Lung (tissue), 12 donors: ENCODE measurements around the gene MAP3K2. TPM values are rescaled to one million over a fixed set of nuclear protein-coding genes. Genes with fewer than 3 reads are reported as not detected.
A peak's percentile ranks its signal among the peaks of the same experiment; 100 is the strongest.

Experiments used
- ATAC-seq: fragments of 200-7000 bp; cut with Tn5 transposase; one replicate; pipeline ENCODE4 v1.9.1; 2020; ENCODE audit warnings: moderate number of reproducible peaks; ENCODE audit not compliant: insufficient read depth, low FRiP score
- DNase-seq, 3 donors: peaks; one replicate each; pipeline ENCODE4 v3.0.0-alpha.2; 2013 to 2017
- H3K27ac ChIP-seq, 2 donors: one replicate each; pipeline ENCODE4 v1.5.1; 2013; ENCODE audit warnings: mild to moderate bottlenecking in 2 of 2, moderate library complexity in 2 of 2, control low read depth in 1 of 2, inconsistent platforms in 1 of 2, low read depth in 1 of 2, low read length in 1 of 2
- H3K27me3 ChIP-seq, 3 donors: one replicate each; pipeline ENCODE4 v1.5.1; 2013; ENCODE audit warnings: low read length in 2 of 3; ENCODE audit not compliant: control insufficient read depth in 3 of 3, insufficient read depth in 3 of 3
- H3K36me3 ChIP-seq, 4 donors: one replicate each; pipeline ENCODE4 v1.5.1; 2013; ENCODE audit warnings: low read length in 4 of 4, mild to moderate bottlenecking in 1 of 4, moderate library complexity in 1 of 4; ENCODE audit not compliant: control insufficient read depth in 4 of 4, insufficient read depth in 4 of 4
- H3K4me1 ChIP-seq, 5 donors: one replicate each; pipeline ENCODE4 v1.5.1; 2013; ENCODE audit warnings: low read length in 5 of 5, mild to moderate bottlenecking in 2 of 5, moderate library complexity in 1 of 5; ENCODE audit not compliant: control insufficient read depth in 5 of 5, insufficient read depth in 5 of 5
- H3K4me3 ChIP-seq: one replicate; pipeline ENCODE4 v1.5.1; 2013; ENCODE audit warnings: mild to moderate bottlenecking, control low read depth, moderate library complexity
- H3K9ac ChIP-seq, 2 donors: one replicate each; pipeline ENCODE4 v1.5.1; 2013; ENCODE audit warnings: low read length in 2 of 2, control low read depth in 1 of 2; ENCODE audit not compliant: insufficient read depth in 1 of 2
- H3K9me3 ChIP-seq, 4 donors: one replicate each; pipeline ENCODE4 v1.5.1; 2013; ENCODE audit warnings: low read length in 3 of 4, mild to moderate bottlenecking in 1 of 4, moderate library complexity in 1 of 4; ENCODE audit not compliant: control insufficient read depth in 4 of 4, insufficient read depth in 3 of 4
- WGBS, 2 donors: extraction: QIAGEN DNeasy Blood & Tissue Kit; methylation state at CpG; one replicate each; pipeline ENCODE4 v1.1.7; 2013; 5-methylcytosine and 5-hydroxymethylcytosine counted together
- polyA plus RNA-seq, 2 donors: library from polyadenylated mRNA; stranded (reverse); fragments of 200-250 nt; gene quantifications; one replicate each; pipeline ENCODE4 v1.2.1, GENCODE V29; 2013
- total RNA-seq, 2 donors: library from RNA; depleted of rRNA in 1 of 2; stranded (reverse); fragments of >200 nt in 1 of 2; gene quantifications; one replicate each; pipeline ENCODE4 v1.2.1, GENCODE V29; 2014 to 2021
- TF ChIP-seq, protein P1 (sequence below): IDR thresholded peaks from 2 replicates; pipeline ENCODE4 v1.5.1; 2012; ENCODE audit warnings: mild to moderate bottlenecking; ENCODE audit errors: control extremely low read depth, extremely low read depth
- donor health status: control.
- donor health status: control.
- donor health status: Bipolar disorder and iron deficiency.
- donor health status: healthy.
- donor health status: DM: yes; HTN: yes; CAD: no.

Gene MAP3K2
- total and polyA plus RNA-seq, 4 donors = 8.1 to 81.0 (median 30.8) TPM

- WGBS, 2 donors = 94 to 98% methylated on average over 3 of the region's 3 CpGs
- Histone ChIP-seq H3K4me3 (no peak overlapping the region), H3K9me3 (no peaks in the 10 kb centered on the region), H3K9ac (no peak overlapping the region), H3K36me3 (peaks cover 40 to 56% (median 45%) of the 10 kb centered on the region in 4 donors), H3K27me3 (no peaks in the 10 kb centered on the region), H3K27ac (no peak overlapping the region), H3K4me1 (no peaks in the 10 kb centered on the region)
- DNase-seq (no peak), ATAC-seq (no peak)
- TF ChIP-seq, protein P1, sequence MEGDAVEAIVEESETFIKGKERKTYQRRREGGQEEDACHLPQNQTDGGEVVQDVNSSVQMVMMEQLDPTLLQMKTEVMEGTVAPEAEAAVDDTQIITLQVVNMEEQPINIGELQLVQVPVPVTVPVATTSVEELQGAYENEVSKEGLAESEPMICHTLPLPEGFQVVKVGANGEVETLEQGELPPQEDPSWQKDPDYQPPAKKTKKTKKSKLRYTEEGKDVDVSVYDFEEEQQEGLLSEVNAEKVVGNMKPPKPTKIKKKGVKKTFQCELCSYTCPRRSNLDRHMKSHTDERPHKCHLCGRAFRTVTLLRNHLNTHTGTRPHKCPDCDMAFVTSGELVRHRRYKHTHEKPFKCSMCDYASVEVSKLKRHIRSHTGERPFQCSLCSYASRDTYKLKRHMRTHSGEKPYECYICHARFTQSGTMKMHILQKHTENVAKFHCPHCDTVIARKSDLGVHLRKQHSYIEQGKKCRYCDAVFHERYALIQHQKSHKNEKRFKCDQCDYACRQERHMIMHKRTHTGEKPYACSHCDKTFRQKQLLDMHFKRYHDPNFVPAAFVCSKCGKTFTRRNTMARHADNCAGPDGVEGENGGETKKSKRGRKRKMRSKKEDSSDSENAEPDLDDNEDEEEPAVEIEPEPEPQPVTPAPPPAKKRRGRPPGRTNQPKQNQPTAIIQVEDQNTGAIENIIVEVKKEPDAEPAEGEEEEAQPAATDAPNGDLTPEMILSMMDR = no peak
Observed at GRCh38 chr2:127275356-127275755, 112.4 kb downstream of the MAP3K2 start.

DNA sequence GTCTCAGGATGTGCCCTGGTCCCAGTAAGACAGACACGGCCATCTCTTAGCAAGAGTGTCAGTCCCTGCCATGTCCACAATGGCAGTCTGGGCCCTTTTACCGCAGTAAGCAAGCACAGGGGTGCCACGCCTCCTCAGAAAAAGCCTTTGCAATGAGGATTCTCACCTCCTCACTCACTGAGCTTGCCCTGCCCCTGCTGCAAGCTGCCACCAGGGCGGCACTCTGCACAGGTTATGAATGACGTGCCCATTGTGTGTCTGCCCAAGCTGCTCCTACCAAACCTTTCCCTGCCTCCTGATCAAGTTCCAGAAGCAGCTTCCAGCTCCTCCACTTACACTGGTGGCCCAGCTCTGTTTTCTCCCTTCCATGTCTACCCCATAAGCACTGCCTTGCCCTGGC, 117.1 kb downstream of the MAP3K2 start:
- Histone ChIP-seq H3K27ac (no peak overlapping the region), H3K4me1 (no peaks in the 10 kb centered on the region), H3K4me3 (no peak overlapping the region), H3K36me3 (peaks cover 43 to 50% (median 46%) of the 10 kb centered on the region in 4 donors), H3K9ac (no peak overlapping the region), H3K27me3 (no peaks in the 10 kb centered on the region), H3K9me3 (no peaks in the 10 kb centered on the region)
- DNase-seq (no peak), ATAC-seq (no peak)
- 98% methylated on average over 5 of the region's 5 CpGs for WGBS, 2 donors
- TF ChIP-seq, protein P1 = no peak

GRCh38 chr2:127261804-127262406, 125.9 kb downstream of the MAP3K2 start:
- no peak overlapping the region for H3K9ac ChIP-seq
- H3K4me1 ChIP-seq = peaks cover 0 to 3% (median 0%) of the 10 kb centered on the region in 5 donors
- H3K27ac ChIP-seq = no peak overlapping the region
- no peak overlapping the region for H3K4me3 ChIP-seq
- H3K9me3 ChIP-seq = peaks cover 0 to 3% (median 0%) of the 10 kb centered on the region in 4 donors
- no peaks in the 10 kb centered on the region for H3K27me3 ChIP-seq
- TF ChIP-seq, protein P1 = no peak
- WGBS, 2 donors = 90 to 95% methylated on average over 8 of the region's 8 CpGs
- ATAC-seq = no peak
- H3K36me3 ChIP-seq = peaks cover 29 to 46% (median 37%) of the 10 kb centered on the region in 4 donors
- peak; percentile 30 to 92 (median 88) for DNase-seq

DNA sequence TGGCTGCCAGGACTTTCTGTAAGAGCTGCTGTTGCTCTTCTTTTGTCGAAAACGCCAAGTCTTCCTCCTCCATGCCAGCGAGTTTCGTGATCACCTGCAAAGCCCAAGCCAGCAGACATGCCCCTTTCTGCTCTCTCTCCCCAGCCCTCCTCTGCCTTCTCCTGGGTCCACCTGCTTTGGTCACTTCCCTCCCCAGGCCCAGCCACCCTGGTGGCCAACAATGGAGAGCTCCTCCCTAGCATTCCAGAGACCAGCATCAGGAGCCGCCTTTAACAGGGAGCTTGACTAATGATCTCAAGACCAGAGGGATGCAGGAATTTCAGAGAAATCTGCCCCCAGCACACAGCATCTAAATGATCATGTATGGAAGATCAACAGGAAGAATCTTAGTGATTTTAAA, 128.4 kb downstream of the MAP3K2 start:
- WGBS, 2 donors = 97 to 99% methylated on average over 5 of the region's 5 CpGs
- Histone ChIP-seq H3K27ac (no peak overlapping the region), H3K27me3 (no peaks in the 10 kb centered on the region), H3K9ac (no peak overlapping the region), H3K4me1 (peaks cover 0 to 3% (median 0%) of the 10 kb centered on the region in 5 donors), H3K36me3 (peaks cover 31 to 47% (median 41%) of the 10 kb centered on the region in 4 donors), H3K9me3 (peaks cover 0 to 3% (median 0%) of the 10 kb centered on the region in 4 donors), H3K4me3 (no peak overlapping the region)
- ATAC-seq (no peak), DNase-seq (no peak)
- TF ChIP-seq, protein P1 = no peak
